ENCODE measurements around the gene RAMP2.

DNA sequence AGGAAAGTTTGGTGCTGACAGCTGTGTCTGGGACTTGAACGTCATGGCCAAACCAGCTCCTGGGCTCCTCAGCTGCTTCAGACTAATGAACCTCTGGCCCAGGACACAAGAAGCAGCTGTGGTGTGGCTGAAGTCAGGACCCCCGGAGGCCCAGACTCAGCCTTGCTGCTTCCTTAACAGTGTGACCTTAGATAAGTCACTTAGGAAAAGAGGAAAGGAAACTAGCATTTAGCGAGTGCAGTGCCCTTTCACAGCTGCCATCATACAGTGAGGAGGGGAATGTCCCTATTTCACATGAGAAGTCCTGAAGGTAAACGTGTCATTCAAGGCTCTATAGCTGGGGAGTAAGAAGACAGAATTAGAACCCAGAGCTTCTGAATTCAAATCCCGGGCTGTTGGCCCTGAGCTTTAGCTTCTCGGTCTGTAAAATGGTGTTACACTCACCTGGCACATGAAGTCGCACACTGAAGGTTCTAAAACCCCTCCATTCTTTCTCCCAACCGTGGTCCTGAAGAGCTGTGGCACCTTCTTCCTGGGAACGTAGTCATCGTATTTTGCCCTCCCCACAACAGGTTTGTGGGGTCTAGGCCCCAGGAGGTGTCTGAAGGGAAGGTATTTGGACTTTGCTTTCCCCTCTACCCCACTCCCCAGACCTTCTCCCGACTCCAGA, 910 bp upstream of the RAMP2 start:
- TF ChIP-seq EZH2phosphoT487 (IDR thresholded peaks at IDR 0.05; ENCODE audit: borderline replicate concordance, low read length) = no peak
- TF ChIP-seq, protein P1, sequence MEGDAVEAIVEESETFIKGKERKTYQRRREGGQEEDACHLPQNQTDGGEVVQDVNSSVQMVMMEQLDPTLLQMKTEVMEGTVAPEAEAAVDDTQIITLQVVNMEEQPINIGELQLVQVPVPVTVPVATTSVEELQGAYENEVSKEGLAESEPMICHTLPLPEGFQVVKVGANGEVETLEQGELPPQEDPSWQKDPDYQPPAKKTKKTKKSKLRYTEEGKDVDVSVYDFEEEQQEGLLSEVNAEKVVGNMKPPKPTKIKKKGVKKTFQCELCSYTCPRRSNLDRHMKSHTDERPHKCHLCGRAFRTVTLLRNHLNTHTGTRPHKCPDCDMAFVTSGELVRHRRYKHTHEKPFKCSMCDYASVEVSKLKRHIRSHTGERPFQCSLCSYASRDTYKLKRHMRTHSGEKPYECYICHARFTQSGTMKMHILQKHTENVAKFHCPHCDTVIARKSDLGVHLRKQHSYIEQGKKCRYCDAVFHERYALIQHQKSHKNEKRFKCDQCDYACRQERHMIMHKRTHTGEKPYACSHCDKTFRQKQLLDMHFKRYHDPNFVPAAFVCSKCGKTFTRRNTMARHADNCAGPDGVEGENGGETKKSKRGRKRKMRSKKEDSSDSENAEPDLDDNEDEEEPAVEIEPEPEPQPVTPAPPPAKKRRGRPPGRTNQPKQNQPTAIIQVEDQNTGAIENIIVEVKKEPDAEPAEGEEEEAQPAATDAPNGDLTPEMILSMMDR (conservative IDR thresholded peaks at IDR 0.05; ENCODE audit: low read depth, low read length) = no peak

Data from PC-3 (cell line).